CD8-positive, alpha-beta memory T cell (primary cell): ENCODE data around the gene ITGAD. TPM values are rescaled to one million over a fixed set of nuclear protein-coding genes. Genes with fewer than 3 reads are reported as not detected.
"Not testable (repeated sequence)": the region's sequence is repeated elsewhere in the genome, so short reads cannot be mapped to it uniquely, and the experiment has no call there.

Experiments used
- CTCF ChIA-PET: fragments of 350-600 bp; sonication (Branson Sonifier 250); formaldehyde crosslinking; loops from one replicate; lab custom pipeline; 2021; ENCODE audit warnings: antibody characterized with exemption; lab: Charles Lee
- POLR2A ChIA-PET: fragments of 350-600 bp; sonication (Branson Sonifier 250); formaldehyde crosslinking; loops from one replicate; lab custom pipeline; 2021; ENCODE audit warnings: antibody characterized with exemption; lab: Charles Lee
- DNase-seq, 5 donors: peaks; one replicate each; pipeline versions ENCODE4 v3.0.0 to v3.0.0-alpha.2; 2020 to 2022; ENCODE audit warnings: mixed read lengths in 1 of 5
- H3K27ac ChIP-seq: one replicate; pipeline ENCODE4 v1.7.0; 2013; ENCODE audit warnings: low read depth, mild to moderate bottlenecking, low read length, moderate library complexity
- H3K27me3 ChIP-seq: 2 replicates; pipeline ENCODE4 v1.7.0; 2013; ENCODE audit warnings: low read length, mild to moderate bottlenecking; ENCODE audit not compliant: insufficient read depth, poor library complexity, severe bottlenecking
- H3K36me3 ChIP-seq: 2 replicates; pipeline ENCODE4 v1.7.0; 2013; ENCODE audit warnings: mild to moderate bottlenecking, low read length, moderate library complexity; ENCODE audit not compliant: insufficient read depth
- H3K4me1 ChIP-seq: 2 replicates; pipeline ENCODE4 v1.7.0; 2013; ENCODE audit warnings: mild to moderate bottlenecking, low read length, moderate library complexity; ENCODE audit not compliant: insufficient read depth
- H3K4me3 ChIP-seq: 2 replicates; pipeline ENCODE4 v1.7.0; 2013; ENCODE audit warnings: mild to moderate bottlenecking, low read length
- H3K9me3 ChIP-seq: 2 replicates; pipeline ENCODE4 v1.7.0; 2013; ENCODE audit warnings: mild to moderate bottlenecking, low read length
- H3K27ac Mint-ChIP-seq, 8 donors: one replicate each; pipeline ENCODE4 v1.8.0; 2020 to 2021; ENCODE audit warnings: mixed read lengths in 8 of 8, mild to moderate bottlenecking in 6 of 8, inconsistent platforms in 3 of 8, moderate library complexity in 3 of 8
- H3K27me3 Mint-ChIP-seq, 2 donors: one replicate each; pipeline ENCODE4 v1.8.0; 2020 to 2021; ENCODE audit warnings: mixed read lengths in 2 of 2, mild to moderate bottlenecking in 1 of 2, moderate library complexity in 1 of 2
- H3K36me3 Mint-ChIP-seq, 3 donors: one replicate each; pipeline ENCODE4 v1.8.0; 2020 to 2021; ENCODE audit warnings: mixed read lengths in 3 of 3, inconsistent platforms in 1 of 3, mild to moderate bottlenecking in 1 of 3
- H3K4me1 Mint-ChIP-seq, 3 donors: one replicate each; pipeline ENCODE4 v1.8.0; 2020 to 2021; ENCODE audit warnings: mixed read lengths in 3 of 3, inconsistent platforms in 1 of 3, mild to moderate bottlenecking in 1 of 3
- H3K4me3 Mint-ChIP-seq, 7 donors: one replicate each; pipeline ENCODE4 v1.8.0; 2020 to 2021; ENCODE audit warnings: mixed read lengths in 7 of 7, mild to moderate bottlenecking in 6 of 7, moderate library complexity in 4 of 7, inconsistent platforms in 2 of 7
- H3K9me3 Mint-ChIP-seq, 5 donors: one replicate each; pipeline ENCODE4 v1.8.0; 2020 to 2022; ENCODE audit warnings: mixed read lengths in 5 of 5, mild to moderate bottlenecking in 3 of 5, moderate library complexity in 2 of 5, inconsistent platforms in 1 of 5
- polyA plus RNA-seq: library from polyadenylated mRNA; unstranded; fragments of 300-500 nt; fragmentation: Illumina TruSeq; gene quantifications from one replicate; pipeline ENCODE4 v1.2.3, GENCODE V29; 2021
- total RNA-seq, 2 experiments: library from RNA; stranded (reverse); gene quantifications; one replicate each; pipeline ENCODE4 v1.2.3, GENCODE V29; 2021

The ITGAD gene
- total and polyA plus RNA-seq, 3 experiments from 2014 or later: 0.12 TPM; not detected in 2

- no peak for DNase-seq
- H3K9me3 ChIP-seq: no peaks in the 10 kb centered on the region
- H3K36me3 ChIP-seq: no peaks in the 10 kb centered on the region
- peak overlapping the region in 1 of 8 donors; percentile 58 for H3K27ac Mint-ChIP-seq
- no peak overlapping the region for H3K27ac ChIP-seq
- no peaks in the 10 kb centered on the region for H3K9me3 Mint-ChIP-seq
- H3K4me3 ChIP-seq: no peak overlapping the region
- ChIA-PET CTCF (no interaction called here), POLR2A (no interaction called here)
- H3K27me3 ChIP-seq: no peaks in the 10 kb centered on the region
- no peaks in the 10 kb centered on the region for H3K36me3 Mint-ChIP-seq
- no peak overlapping the region for H3K4me3 Mint-ChIP-seq
- H3K4me1 Mint-ChIP-seq: peaks cover 23 to 26% (median 25%) of the 10 kb centered on the region in 3 donors
- peaks cover 1 to 3% of the 10 kb centered on the region in 2 donors for H3K27me3 Mint-ChIP-seq
- H3K4me1 ChIP-seq: peaks cover 15% of the 10 kb centered on the region
These were observed 18.1 kb downstream of the ITGAD start for GRCh38 chr16:31411024-31411844.

GRCh38 chr16:31412750-31413149, 19.6 kb downstream of the ITGAD start:
- no peak for DNase-seq
- H3K27ac Mint-ChIP-seq: peak overlapping the region in 2 of 8 donors; percentile 10 to 64
- no peak overlapping the region for H3K27ac ChIP-seq
- no peaks in the 10 kb centered on the region for H3K9me3 Mint-ChIP-seq
- H3K27me3 ChIP-seq: no peaks in the 10 kb centered on the region
- ChIA-PET CTCF (interaction anchor here (0.9 kb wide), 1 partner anchor 13 kb away, joined by 4 read pairs; no protein-coding TSS in a partner anchor), POLR2A (no interaction called here)
- H3K4me1 ChIP-seq: peaks cover 15% of the 10 kb centered on the region
- no peaks in the 10 kb centered on the region for H3K36me3 ChIP-seq
- H3K36me3 Mint-ChIP-seq: no peaks in the 10 kb centered on the region
- H3K4me3 ChIP-seq: no peak overlapping the region
- H3K27me3 Mint-ChIP-seq: peaks cover 1 to 3% of the 10 kb centered on the region in 2 donors
- peaks cover 29 to 33% (median 32%) of the 10 kb centered on the region in 3 donors for H3K4me1 Mint-ChIP-seq
- no peak overlapping the region for H3K4me3 Mint-ChIP-seq
- no peaks in the 10 kb centered on the region for H3K9me3 ChIP-seq

- H3K27me3 Mint-ChIP-seq: peaks cover 1 to 3% of the 10 kb centered on the region in 2 donors
- POLR2A ChIA-PET: no interaction called here
- Histone ChIP-seq H3K4me1 (peaks cover 15% of the 10 kb centered on the region), H3K27me3 (no peaks in the 10 kb centered on the region), H3K9me3 (no peaks in the 10 kb centered on the region), H3K27ac (no peak overlapping the region), H3K36me3 (no peaks in the 10 kb centered on the region), H3K4me3 (no peak overlapping the region)
- peaks cover 29 to 38% (median 36%) of the 10 kb centered on the region in 3 donors for H3K4me1 Mint-ChIP-seq
- DNase-seq: no peak
- CTCF ChIA-PET: interaction anchor here (0.9 kb wide), 1 partner anchor 12 kb away, joined by 4 read pairs; no protein-coding TSS in a partner anchor
- peaks cover 0 to 3% (median 0%) of the 10 kb centered on the region in 5 donors for H3K9me3 Mint-ChIP-seq
- no peak overlapping the region for H3K4me3 Mint-ChIP-seq
- peaks cover 0 to 4% (median 0%) of the 10 kb centered on the region in 3 donors for H3K36me3 Mint-ChIP-seq
- peak overlapping the region in 1 of 8 donors; percentile 65 for H3K27ac Mint-ChIP-seq
These were observed 20.2 kb downstream of the ITGAD start for GRCh38 chr16:31413381-31413780.

- H3K4me3 ChIP-seq: no peak overlapping the region
- H3K4me1 ChIP-seq: peaks cover 15% of the 10 kb centered on the region
- no peak for DNase-seq
- Mint-ChIP-seq H3K27me3 (no peaks in the 10 kb centered on the region), H3K4me3 (no peak overlapping the region), H3K9me3 (peaks cover 0 to 3% (median 0%) of the 10 kb centered on the region in 5 donors), H3K4me1 (peaks cover 29 to 39% (median 36%) of the 10 kb centered on the region in 3 donors), H3K27ac (peak overlapping the region in 1 of 8 donors; percentile 65), H3K36me3 (peaks cover 0 to 4% (median 0%) of the 10 kb centered on the region in 3 donors)
- no peaks in the 10 kb centered on the region for H3K9me3 ChIP-seq
- ChIA-PET POLR2A (no interaction called here), CTCF (no interaction called here)
- no peaks in the 10 kb centered on the region for H3K27me3 ChIP-seq
- H3K27ac ChIP-seq: no peak overlapping the region
- H3K36me3 ChIP-seq: no peaks in the 10 kb centered on the region
These were observed 20.8 kb downstream of the ITGAD start for GRCh38 chr16:31413943-31414342.

- no peaks in the 10 kb centered on the region for H3K9me3 ChIP-seq
- H3K27ac ChIP-seq: no peak overlapping the region
- Mint-ChIP-seq H3K4me1 (peaks cover 31 to 40% (median 36%) of the 10 kb centered on the region in 3 donors), H3K4me3 (peak overlapping the region in 5 of 7 donors; percentile 7 to 62 (median 52)), H3K9me3 (peaks cover 0 to 3% (median 0%) of the 10 kb centered on the region in 5 donors), H3K27ac (peak overlapping the region in 5 of 8 donors; percentile 11 to 46 (median 32)), H3K27me3 (no peaks in the 10 kb centered on the region), H3K36me3 (peaks cover 0 to 4% (median 0%) of the 10 kb centered on the region in 3 donors)
- DNase-seq: peak in 1 of 5 donors; percentile 18
- H3K4me3 ChIP-seq: no peak overlapping the region
- H3K27me3 ChIP-seq: no peaks in the 10 kb centered on the region
- peaks cover 15% of the 10 kb centered on the region for H3K4me1 ChIP-seq
- ChIA-PET CTCF (no interaction called here), POLR2A (no interaction called here)
- no peaks in the 10 kb centered on the region for H3K36me3 ChIP-seq
These were observed 21.6 kb downstream of the ITGAD start for GRCh38 chr16:31414706-31415105.

GRCh38 chr16:31416371-31416770, 23.2 kb downstream of the ITGAD start:
- H3K4me1 Mint-ChIP-seq: peaks cover 44 to 56% (median 45%) of the 10 kb centered on the region in 3 donors
- H3K4me3 Mint-ChIP-seq: peak overlapping the region in 2 of 7 donors; percentile 24
- H3K27ac ChIP-seq: no peak overlapping the region
- H3K27ac Mint-ChIP-seq: peak overlapping the region in 1 of 8 donors; percentile 92
- POLR2A ChIA-PET: interaction anchor here (0.6 kb wide), 2 partner anchors 238 to 604 kb away, joined by 3 read pairs; no protein-coding TSS in a partner anchor
- CTCF ChIA-PET: no interaction called here
- no peaks in the 10 kb centered on the region for H3K27me3 Mint-ChIP-seq
- peaks cover 21% of the 10 kb centered on the region for H3K4me1 ChIP-seq
- H3K36me3 ChIP-seq: no peaks in the 10 kb centered on the region
- no peak overlapping the region for H3K4me3 ChIP-seq
- peaks cover 0 to 4% (median 0%) of the 10 kb centered on the region in 3 donors for H3K36me3 Mint-ChIP-seq
- H3K9me3 ChIP-seq: no peaks in the 10 kb centered on the region
- peaks cover 0 to 3% (median 0%) of the 10 kb centered on the region in 5 donors for H3K9me3 Mint-ChIP-seq
- DNase-seq: no peak
- no peaks in the 10 kb centered on the region for H3K27me3 ChIP-seq

GRCh38 chr16:31417036-31417435, 23.9 kb downstream of the ITGAD start:
- H3K4me1 Mint-ChIP-seq: peaks cover 50 to 63% (median 52%) of the 10 kb centered on the region in 3 donors
- CTCF ChIA-PET, H3K27me3 ChIP-seq, H3K27ac ChIP-seq, H3K9me3 ChIP-seq, H3K9me3 Mint-ChIP-seq, H3K27me3 Mint-ChIP-seq, H3K36me3 ChIP-seq, H3K36me3 Mint-ChIP-seq, H3K4me3 Mint-ChIP-seq, POLR2A ChIA-PET, H3K4me3 ChIP-seq, DNase-seq, H3K27ac Mint-ChIP-seq: not testable (repeated sequence)
- peaks cover 27% of the 10 kb centered on the region for H3K4me1 ChIP-seq

GRCh38 chr16:31417916-31418315, 24.8 kb downstream of the ITGAD start:
- DNase-seq: no peak
- H3K36me3 ChIP-seq: no peaks in the 10 kb centered on the region
- H3K4me1 Mint-ChIP-seq: peaks cover 59 to 71% (median 59%) of the 10 kb centered on the region in 3 donors
- H3K9me3 Mint-ChIP-seq: peaks cover 0 to 3% (median 0%) of the 10 kb centered on the region in 5 donors
- no peak overlapping the region for H3K4me3 ChIP-seq
- no peaks in the 10 kb centered on the region for H3K9me3 ChIP-seq
- ChIA-PET CTCF (no interaction called here), POLR2A (no interaction called here)
- H3K4me1 ChIP-seq: peaks cover 35% of the 10 kb centered on the region
- no peaks in the 10 kb centered on the region for H3K27me3 Mint-ChIP-seq
- no peak overlapping the region for H3K27ac ChIP-seq
- peak overlapping the region in 1 of 7 donors; percentile 59 for H3K4me3 Mint-ChIP-seq
- H3K27me3 ChIP-seq: no peaks in the 10 kb centered on the region
- H3K27ac Mint-ChIP-seq: peak overlapping the region in 1 of 8 donors; percentile 25
- H3K36me3 Mint-ChIP-seq: peaks cover 0 to 4% (median 0%) of the 10 kb centered on the region in 3 donors
